GM18502 (cell line): ENCODE measurements around the gene RNF166.

Experiments used
- ATAC-seq: cut with Tn5 transposase; IDR thresholded peaks from one replicate; pipeline ENCODE4 v1.9.1; 2021; ENCODE audit warnings: mild to moderate bottlenecking; ENCODE audit not compliant: unreplicated experiment, poor library complexity

RNF166 gene, protein sequence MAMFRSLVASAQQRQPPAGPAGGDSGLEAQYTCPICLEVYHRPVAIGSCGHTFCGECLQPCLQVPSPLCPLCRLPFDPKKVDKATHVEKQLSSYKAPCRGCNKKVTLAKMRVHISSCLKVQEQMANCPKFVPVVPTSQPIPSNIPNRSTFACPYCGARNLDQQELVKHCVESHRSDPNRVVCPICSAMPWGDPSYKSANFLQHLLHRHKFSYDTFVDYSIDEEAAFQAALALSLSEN

DNA sequence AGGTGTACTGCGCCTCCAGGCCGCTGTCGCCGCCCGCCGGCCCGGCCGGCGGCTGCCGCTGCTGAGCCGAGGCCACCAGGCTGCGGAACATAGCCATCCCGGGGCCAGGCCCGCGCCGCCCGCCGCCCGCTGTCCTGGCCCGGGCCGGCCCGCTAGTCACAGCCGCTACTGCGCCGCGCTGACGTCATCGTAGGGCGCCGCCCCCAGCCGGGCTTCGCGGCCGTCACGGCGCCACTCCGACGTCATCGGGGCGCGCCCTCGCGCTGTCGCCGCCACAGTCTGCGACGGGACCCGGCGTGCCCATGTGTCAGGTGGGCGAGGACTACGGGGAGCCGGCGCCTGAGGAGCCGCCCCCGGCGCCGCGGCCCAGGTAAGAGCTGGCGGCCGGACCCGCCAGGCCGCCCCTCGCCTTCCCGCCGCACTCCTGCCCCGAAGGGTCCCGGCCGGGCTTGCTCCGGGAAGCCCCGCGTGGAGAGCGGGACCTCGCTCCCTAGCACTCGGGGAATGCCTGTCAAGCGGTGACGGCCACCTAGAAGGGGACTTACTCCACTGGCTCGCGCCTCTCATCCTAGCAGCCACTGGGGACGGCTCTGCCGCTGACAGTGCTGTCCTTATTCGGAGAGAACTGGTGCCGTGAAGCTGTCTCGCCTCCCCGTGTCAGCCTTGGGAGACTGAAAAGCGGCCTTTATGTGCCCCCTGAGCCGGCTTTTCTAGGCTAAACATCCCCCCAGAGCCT, at the start of gene RNF166, which contains the start of gene CTU2:
Gene RNF166 (minus strand): TSS at position 180 of the 736 bp plus-strand sequence. CDS start 83 bp downstream, at position 97.
Gene CTU2 (plus strand): TSS at position 275 of the 736 bp plus-strand sequence. CDS start 28 bp downstream, at position 303.
- ATAC-seq = peak; percentile 69

GRCh38 chr16:88754912-88755744, 48.9 kb upstream of the RNF166 start:
- ATAC-seq = no peak

DNA sequence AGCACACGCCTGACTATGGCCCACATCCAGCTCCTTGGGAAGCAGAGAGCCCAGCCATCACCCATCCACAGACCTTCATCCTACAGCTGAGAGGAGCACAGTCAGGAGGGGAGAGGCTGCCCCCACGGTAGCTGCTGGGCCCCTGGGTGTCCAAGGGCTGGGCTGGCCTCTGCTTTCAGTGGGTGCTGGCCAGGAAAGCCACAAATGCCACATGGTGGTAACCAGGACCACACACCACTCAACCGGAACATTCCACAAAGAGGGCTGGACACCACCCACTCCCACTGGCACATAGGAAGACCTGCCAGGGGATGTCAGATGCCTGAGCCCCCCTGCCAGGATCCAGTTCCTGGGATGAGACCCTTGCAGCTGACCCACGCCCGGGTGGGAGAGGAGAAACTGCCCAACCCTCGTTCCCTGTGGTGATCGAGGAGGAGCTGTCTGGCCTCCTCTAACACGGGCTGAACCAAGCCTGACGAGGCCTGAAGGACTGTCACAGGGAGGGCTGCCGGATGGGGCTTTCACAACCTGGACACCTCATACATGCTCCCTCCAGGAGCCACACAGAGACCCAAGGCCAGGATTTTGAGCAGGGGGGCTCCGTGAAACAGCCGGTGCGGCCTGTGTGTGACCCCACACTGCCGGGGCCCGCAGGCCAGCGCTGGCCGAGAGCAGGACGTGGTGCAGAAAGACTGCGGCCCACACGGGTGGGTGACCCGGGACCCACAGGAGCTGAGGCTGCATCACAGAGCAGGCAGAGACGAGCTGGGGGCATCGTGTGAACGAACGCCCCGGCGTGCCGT, 48.1 kb upstream of the RNF166 start:
- ATAC-seq = no peak

GRCh38 chr16:88753602-88754001, 47.4 kb upstream of the RNF166 start:
- ATAC-seq = no peak

GRCh38 chr16:88753191-88753590, 47.0 kb upstream of the RNF166 start:
- no peak for ATAC-seq

DNA sequence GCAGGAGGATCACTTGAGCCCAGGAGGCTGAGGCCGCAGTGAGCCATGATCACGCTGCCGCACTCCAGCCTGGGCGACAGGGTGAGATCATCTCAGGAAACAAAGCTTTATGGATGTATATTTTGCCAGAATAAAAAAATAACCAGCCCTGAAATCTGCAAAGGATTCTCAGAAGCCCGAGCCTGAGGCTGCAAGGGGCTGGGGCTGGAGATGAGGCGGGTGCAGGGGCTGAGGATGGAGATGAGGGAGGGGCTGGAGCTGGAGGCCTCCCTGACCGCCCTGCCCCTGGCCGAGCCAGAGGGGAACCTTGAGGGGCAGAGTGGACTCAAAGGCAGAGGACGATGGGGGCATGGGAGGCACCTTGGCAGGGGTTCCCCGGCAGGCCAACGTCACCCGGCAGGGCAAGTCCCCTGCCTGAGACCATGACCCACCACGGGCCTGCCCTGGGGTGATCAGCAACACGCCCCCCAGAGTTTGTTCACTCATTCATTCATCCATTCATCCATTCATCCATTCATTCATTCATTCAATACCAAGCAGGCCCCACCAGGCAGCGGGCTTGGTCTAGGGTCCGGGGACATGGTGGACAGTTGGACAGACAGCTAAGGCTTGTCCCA, 46.3 kb upstream of the RNF166 start:
- no peak for ATAC-seq

DNA sequence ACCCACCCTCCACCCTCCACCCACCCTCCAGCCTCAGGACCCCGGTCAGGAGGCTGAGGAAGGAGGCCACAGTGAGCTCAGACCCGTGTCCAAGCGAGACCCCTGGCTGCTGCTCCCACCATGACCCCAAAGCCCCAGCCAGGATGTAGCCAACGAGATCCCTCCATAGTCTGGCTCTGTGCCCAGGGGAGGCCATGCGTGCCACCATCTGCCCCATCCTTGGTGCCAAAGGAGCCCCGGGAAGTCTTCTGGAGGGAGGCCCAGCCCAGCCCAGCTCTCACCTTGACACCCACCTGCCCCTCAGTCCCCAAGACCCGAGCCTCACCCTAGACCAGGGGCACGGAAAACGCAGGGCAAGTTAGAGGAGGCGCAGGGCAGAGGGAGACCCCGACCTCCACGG, 44.6 kb upstream of the RNF166 start:
- no peak for ATAC-seq

DNA sequence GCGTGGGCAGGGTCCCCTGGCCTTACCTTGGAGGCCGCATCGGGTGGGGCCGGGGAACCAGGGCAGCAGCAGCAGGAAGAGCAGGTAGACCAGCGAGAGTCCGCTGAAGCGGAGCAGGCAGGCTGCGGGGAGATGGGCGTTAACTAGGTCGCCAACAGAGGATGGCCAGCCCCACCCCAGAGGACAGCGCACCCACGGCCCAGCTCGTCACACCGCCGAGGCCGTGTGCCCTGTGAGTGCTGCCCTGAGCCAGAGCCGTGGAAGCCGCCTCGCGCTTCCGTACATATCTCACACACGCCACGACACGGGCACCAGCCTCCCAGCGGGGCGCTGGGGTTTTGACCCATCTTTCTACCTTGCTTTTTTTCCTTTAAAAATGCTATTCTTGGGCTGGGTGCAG, 43.1 kb upstream of the RNF166 start:
- no peak for ATAC-seq

DNA sequence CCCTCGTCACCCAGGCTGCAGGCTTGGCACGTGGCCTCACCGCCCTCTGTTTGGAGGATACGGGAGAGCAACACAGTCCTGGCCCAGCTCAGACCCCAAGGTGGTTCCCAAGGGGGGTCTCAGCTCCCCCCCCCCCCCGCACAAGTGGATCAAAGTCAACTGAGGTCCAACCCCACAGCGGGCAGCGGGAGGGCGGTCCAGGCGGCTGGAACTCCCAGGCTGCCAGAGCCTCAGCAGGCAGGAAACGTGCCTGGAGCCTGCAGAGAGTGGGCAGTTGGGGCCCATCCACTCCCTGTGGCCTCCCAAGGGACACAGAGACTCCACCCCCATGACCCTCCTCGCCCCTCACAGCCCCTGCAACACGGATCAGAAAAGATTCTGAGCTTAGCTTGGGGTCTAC, 42.2 kb upstream of the RNF166 start:
- no peak for ATAC-seq

DNA sequence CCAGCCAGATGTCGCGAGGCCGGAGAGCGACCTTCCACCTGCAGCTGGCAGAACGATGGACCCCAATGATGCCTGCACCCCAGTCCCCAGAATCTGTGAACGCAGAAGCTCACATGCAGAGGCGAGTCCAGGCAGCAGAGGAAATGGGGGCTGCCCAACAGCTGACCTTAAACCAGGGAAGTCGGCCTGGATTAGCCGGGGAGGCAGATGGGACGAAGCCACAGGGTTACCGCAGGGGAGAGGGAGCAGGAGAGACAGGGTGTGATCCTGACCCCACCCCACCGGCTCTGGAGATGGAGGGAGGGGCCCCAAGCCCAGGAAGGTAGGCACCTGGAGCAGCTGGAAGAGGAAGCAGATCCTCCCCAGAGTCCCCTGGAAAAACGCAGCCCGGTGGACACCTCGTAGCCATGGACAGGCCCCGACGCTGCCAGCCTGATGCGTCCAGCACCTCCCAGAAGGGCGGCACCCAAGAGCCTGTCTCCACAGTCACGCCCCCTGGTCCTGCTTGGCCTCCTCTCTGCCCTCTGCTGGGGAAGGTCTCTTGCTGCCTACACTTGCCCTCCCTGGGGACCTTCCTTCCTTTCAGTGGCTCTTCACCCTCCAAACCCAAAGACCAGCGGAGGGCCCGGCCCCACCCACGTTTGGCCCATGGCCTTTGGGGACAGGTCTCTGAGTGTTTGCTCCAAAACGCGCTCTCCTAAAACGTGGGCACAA, 41.5 kb upstream of the RNF166 start:
- no peak for ATAC-seq

DNA sequence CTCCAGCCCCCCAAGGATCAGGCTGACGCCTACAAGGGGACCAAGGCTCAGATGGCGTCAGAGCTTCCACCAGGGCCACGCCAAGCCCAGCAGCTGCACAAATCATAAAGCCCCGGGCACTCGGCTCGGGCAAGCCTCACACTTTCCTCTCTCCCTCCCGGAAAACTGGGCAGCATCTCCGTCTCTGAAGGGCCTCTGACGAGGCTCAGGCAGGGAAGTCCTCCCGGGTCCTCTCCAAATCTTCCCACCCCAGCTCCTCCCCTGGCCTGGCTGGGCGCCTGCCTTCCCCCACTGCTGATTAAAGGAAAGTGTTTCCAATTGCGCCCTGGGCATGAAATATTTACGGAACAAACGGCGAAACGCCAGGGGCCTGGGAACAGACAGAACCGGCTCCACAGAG, 40.3 kb upstream of the RNF166 start:
- no peak for ATAC-seq

GRCh38 chr16:88744577-88745521, 38.6 kb upstream of the RNF166 start:
- no peak for ATAC-seq

GRCh38 chr16:88743693-88744576, 37.7 kb upstream of the RNF166 start:
- no peak for ATAC-seq

GRCh38 chr16:88742896-88743605, 36.8 kb upstream of the RNF166 start:
- ATAC-seq = no peak

- ATAC-seq = no peak
Observed at GRCh38 chr16:88741368-88741767, 35.2 kb upstream of the RNF166 start.

DNA sequence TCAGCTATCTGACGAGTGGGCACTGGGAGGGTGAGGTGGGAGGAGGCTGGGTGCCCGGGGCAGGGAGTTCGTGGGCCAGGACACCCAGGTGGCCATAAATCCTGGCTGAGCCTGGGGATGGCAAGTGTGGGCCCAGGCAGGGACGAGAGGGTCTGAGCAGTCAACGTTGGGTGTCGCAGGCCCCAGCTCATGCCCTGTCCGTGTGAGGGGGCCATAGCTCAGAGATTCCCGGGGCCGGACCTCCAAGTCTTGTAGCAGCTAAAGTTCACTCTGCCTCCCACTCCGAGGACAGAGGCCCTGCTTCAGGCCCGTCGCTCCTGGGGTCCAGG, 34.5 kb upstream of the RNF166 start:
- ATAC-seq = no peak
